Fibroblast of pulmonary artery (primary cell): Measurements from ENCODE around the gene TNNI3K.

Source experiments
- DNase-seq: peaks from one replicate; pipeline ENCODE4 v3.0.0-alpha.2; 2010; ENCODE audit warnings: low read depth
- H3K4me3 ChIP-seq: replicated peaks from 2 replicates; pipeline ENCODE4 v1.5.1; 2011; ENCODE audit warnings: low read depth, mild to moderate bottlenecking, control low read depth, low read length, moderate library complexity
- TF ChIP-seq, protein P1 (sequence below): IDR thresholded peaks from 2 replicates; pipeline ENCODE4 v1.5.1; 2011; ENCODE audit warnings: mild to moderate bottlenecking, control low read depth, low read length, inconsistent platforms; ENCODE audit errors: missing control alignments

The TNNI3K gene

DNA sequence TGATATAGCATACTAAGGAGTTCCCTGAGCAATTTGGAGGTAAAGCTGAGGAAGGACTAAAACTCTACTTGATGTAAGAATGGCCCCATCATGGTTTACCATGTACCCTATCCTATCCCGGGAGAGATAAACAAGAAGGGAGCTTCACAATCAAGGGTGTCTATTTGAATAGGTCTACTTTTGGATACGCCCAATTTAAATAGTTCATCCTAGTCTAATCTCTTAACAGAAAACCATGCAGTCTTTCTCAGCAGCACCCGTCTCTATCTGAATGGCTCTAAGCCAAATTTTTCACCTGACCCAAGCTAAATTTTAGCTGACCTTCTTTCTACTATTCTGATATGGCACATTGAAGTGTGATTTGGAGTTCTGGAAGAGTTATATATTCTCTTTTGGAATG lies 122.0 kb downstream of the TNNI3K start:
- no peak overlapping the region for H3K4me3 ChIP-seq
- TF ChIP-seq, protein P1, sequence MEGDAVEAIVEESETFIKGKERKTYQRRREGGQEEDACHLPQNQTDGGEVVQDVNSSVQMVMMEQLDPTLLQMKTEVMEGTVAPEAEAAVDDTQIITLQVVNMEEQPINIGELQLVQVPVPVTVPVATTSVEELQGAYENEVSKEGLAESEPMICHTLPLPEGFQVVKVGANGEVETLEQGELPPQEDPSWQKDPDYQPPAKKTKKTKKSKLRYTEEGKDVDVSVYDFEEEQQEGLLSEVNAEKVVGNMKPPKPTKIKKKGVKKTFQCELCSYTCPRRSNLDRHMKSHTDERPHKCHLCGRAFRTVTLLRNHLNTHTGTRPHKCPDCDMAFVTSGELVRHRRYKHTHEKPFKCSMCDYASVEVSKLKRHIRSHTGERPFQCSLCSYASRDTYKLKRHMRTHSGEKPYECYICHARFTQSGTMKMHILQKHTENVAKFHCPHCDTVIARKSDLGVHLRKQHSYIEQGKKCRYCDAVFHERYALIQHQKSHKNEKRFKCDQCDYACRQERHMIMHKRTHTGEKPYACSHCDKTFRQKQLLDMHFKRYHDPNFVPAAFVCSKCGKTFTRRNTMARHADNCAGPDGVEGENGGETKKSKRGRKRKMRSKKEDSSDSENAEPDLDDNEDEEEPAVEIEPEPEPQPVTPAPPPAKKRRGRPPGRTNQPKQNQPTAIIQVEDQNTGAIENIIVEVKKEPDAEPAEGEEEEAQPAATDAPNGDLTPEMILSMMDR: no peak
- DNase-seq: no peak

DNA sequence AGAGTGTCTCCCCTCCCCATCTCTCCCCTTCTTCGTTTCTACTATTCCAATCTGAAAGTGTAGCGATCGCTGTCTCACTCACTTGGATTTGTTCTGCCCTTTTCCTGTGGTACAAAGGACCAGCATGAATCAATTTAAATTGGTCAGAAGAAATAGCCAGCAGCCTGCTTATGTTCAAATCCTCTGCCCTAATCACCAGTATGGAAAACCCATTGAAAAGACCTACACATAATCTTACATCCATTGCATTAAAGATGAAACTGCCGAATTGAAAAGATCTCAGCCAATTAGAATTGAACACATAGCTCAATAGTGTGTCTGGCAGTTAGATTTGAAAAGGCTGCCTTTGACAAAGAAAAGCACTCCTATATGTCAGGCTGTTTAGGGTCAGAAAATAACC lies 122.6 kb downstream of the TNNI3K start:
- H3K4me3 ChIP-seq: no peak overlapping the region

DNA sequence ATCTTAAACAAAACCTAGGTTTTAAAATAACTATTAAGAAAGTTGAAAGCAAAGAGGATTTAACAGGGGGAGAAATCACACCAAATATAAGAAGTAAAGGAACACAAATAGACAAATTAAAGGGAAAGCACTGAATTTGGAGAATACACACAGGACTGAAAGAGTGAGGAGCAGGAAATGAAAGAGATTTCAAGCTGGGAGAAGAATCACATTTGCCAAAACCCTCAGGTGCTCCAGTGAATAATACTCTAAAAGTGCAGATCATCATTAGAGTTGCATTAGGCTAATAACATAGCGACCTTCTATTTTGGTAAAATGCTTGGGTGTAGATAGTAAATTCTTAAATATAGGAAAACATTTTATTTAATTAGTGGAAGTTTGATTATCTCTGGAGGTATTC lies 127.5 kb downstream of the TNNI3K start:
- H3K4me3 ChIP-seq: no peak overlapping the region

More for the DNA sequence above, 122.6 kb downstream of the TNNI3K start:
- TF ChIP-seq, protein P1: no peak
- DNase-seq: no peak

DNA sequence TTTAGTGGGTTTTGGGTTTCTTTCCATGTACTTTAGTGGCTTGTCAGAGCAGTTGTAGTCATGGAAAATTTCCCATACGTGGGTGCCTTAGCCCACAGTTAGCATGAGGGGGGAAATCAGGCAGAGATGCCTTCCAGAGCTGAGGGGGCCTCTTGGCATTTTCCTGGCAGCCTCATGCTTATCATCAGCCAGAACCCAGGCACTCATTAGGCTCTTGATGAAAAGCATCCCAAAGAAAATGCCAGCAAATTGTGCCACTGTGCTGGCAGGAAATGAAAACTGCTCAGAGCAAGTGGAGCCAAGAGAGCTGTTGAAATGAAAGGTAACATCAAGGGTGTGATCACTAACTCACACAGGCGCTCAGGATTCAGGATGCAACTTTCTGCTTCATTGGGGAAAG lies 128.0 kb downstream of the TNNI3K start:
- no peak overlapping the region for H3K4me3 ChIP-seq
- no peak for DNase-seq
- TF ChIP-seq, protein P1: no peak

More for the DNA sequence above, 127.5 kb downstream of the TNNI3K start:
- TF ChIP-seq, protein P1: no peak
- no peak for DNase-seq

DNA sequence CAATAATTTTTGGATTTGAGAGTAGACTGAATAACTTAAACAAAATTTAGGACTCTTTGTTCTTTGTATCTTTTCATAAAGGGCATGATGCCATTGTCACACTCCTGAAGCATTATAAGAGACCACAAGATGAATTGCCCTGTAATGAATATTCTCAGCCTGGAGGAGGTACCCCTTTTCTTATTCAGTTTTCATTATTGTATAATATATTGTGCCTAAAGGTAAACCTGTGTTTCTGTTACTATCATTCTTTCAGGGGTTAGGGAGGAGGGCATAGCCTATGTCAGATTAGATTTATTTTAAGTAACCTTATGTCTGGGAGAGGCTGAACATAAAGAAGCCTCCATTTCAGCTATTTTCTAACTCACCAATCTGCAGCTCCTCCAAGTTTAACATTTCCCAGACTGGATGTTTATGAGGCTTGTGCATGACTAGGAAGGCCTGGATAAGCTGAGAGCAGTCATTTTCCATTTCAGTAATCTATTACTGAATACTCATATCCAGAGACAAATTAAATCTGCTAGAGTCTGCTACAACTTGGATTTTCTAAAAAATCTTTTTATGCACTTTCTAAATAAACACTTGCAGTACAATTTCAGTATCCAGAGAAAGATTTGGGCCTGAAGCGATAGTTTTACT lies 132.1 kb downstream of the TNNI3K start:
- DNase-seq: no peak
- TF ChIP-seq, protein P1: no peak

DNA sequence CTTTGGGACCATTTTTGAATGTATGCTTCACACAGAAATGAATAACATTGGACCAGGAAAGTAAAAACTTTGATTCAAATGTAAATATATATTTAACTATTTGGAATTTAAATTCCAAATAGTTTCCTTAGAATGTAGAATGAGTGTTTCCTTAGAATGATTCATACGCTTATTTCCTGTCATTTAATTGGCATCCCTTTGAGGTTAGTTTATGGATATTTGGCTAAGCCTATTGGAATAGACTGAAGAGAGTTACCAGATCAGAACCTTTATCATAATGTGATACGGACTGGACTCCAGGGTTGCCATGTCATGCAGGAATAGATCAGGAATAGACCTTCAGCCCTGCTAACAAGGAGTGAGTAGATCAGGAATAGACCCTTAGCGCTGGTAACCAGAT lies 133.1 kb downstream of the TNNI3K start:
- no peak overlapping the region for H3K4me3 ChIP-seq
- TF ChIP-seq, protein P1: no peak
- DNase-seq: no peak

More for the DNA sequence above, 132.1 kb downstream of the TNNI3K start:
- H3K4me3 ChIP-seq: no peak overlapping the region

DNA sequence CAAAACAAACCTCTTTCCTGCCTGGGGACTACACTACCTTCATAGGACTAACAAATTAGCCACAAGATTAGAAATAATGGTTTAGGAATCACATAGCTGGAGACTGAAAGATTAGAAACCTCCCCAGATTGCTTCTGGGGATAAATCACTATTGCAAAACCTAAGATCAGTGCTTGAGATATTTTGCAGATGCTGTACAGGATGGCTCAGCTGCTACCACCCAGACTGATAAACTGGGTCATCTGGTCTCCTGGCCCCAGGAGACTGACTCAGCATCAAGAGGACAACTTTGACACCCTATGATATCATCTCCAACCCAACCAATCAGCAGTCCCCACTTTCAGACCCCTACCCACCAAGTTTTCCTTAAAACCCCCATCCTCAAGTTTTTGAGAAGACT lies 140.2 kb downstream of the TNNI3K start:
- TF ChIP-seq, protein P1: no peak
- DNase-seq: no peak
- H3K4me3 ChIP-seq: no peak overlapping the region
